Psoas muscle (tissue), 8 donors: ENCODE data around the gene ZFYVE16. TPM values are rescaled to one million over a fixed set of nuclear protein-coding genes. Genes with fewer than 3 reads are reported as not detected.
"Not testable (repeated sequence)": the region's sequence is repeated elsewhere in the genome, so short reads cannot be mapped to it uniquely, and the experiment has no call there.

Source experiments
- ATAC-seq, 4 donors: fragments of 200-7000 bp; cut with Tn5 transposase; one replicate each; pipeline ENCODE4 v1.9.1; 2020; ENCODE audit warnings: moderate library complexity in 3 of 4, mild to moderate bottlenecking in 2 of 4
- DNase-seq, 2 donors: peaks; one replicate each; pipeline ENCODE4 v3.0.0-alpha.2; 2020
- H3K27ac ChIP-seq: fragments of 200-600 bp; one replicate; pipeline ENCODE4 v1.8.0; 2022
- H3K27me3 ChIP-seq, 3 donors: fragments of 200-600 bp in 1 of 3; one replicate each; pipeline versions ENCODE4 v1.6.1 to v1.8.0; 2013 to 2022; ENCODE audit warnings: low read length in 2 of 3, mild to moderate bottlenecking in 2 of 3, moderate library complexity in 1 of 3; ENCODE audit not compliant: insufficient read depth in 3 of 3
- H3K36me3 ChIP-seq, 2 donors: fragments of 200-600 bp in 1 of 2; one replicate each; pipeline versions ENCODE4 v1.6.1 to v1.8.0; 2013 to 2022; ENCODE audit warnings: low read depth in 1 of 2, mild to moderate bottlenecking in 1 of 2, moderate library complexity in 1 of 2; ENCODE audit not compliant: insufficient read depth in 1 of 2
- H3K4me1 ChIP-seq: fragments of 200-600 bp; one replicate; pipeline ENCODE4 v1.8.0; 2022
- H3K4me3 ChIP-seq: fragments of 200-600 bp; one replicate; pipeline ENCODE4 v1.8.0; 2022; ENCODE audit warnings: mild to moderate bottlenecking
- H3K9me3 ChIP-seq: fragments of 200-600 bp; one replicate; pipeline ENCODE4 v1.8.0; 2022
- WGBS, 3 donors: extraction: QIAGEN DNeasy Blood & Tissue Kit; methylation state at CpG; one replicate each; pipeline versions ENCODE4 v1.1.6 to v1.1.7; 2013; 5-methylcytosine and 5-hydroxymethylcytosine counted together
- intact Hi-C, 2 donors: fragments of 100-400 bp; cut with DNase I; formaldehyde crosslinking; loops; one replicate each; pipeline versions ENCODE4 v1.11.0 to v1.14.2; 2022
- polyA plus RNA-seq, 3 donors: library from polyadenylated mRNA; stranded (reverse); fragments of 200-250 nt; gene quantifications; one replicate each; pipeline ENCODE4 v1.2.3, GENCODE V29; 2013
- total RNA-seq, 4 donors: library from RNA; stranded (reverse); fragmentation: NEBNext Ultra II Directional in 2 of 4; extraction: Animal tissue kit (Norgen Biotek cat#: 25700) in 2 of 4; gene quantifications; one replicate each; pipeline versions ENCODE4 v1.2.1 to v1.2.4, GENCODE V29; 2021 to 2023
- TF ChIP-seq, protein P1 (sequence below): fragments of 200-600 bp; IDR thresholded peaks from one replicate; pipeline ENCODE4 v1.8.0; 2022; ENCODE audit warnings: antibody characterized with exemption
- donor health status: healthy with polysubstance abuse.
- donor health status: DM: no; HTN: no; CAD: no; lungs with moderate emphysema.
- donor health status: Bipolar disorder and iron deficiency.
- donor health status: healthy.
- donor health status: DM: yes; HTN: yes; CAD: no.
- donor health status: DM: no; HTN: no; CAD: no.
- donor health status: DM: no; HTN: no; CAD: no.
- donor health status: DM: yes; HTN: yes; CAD: no.

Gene ZFYVE16
- total and polyA plus RNA-seq, 7 donors = 6.1 to 36.7 (median 21.8) TPM

DNA sequence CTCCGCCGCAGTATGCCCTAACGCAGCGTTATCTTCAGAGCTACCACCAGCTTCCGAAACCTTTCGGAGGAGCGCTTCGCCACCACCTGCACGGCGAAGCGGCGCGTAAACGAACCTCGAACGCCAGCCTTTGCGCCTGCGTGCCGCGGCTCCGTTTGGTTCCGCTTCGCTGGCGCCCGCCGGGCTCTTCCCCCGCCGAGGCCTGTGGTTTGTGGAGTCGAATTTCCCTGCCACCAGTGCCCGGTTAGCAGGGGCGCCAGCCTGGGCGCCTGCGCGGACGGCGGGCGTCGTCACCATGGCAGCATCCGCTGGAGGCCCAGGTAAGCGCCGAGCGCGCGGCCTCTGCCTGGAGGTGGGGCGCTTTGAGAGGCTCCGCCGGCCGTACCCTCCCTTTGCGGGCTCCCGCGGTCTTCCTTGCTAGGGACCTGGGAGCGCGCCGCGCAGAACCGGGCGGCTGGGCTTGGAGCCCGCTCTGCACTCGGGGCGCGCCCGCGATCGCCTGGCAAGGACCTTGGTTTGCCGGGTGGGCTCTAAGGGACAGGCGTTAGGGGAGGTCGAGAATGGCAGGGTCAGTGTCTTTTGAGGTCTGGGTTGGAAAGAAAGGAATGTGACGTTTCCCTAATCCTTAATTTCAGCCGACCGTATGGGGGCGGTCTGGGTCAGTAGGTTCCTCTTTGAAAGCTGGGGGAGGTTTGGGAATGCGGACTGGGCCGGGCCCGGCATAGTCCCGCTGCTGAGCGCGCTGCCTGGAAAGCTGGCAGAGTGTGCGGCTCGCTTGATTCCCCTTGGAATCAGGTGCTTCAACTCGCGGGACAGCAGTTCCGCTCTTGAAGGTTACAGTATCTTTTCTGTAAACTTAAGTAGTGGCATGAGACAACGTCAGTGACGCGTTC, 80.2 kb downstream of the ZFYVE16 start, which contains the start of gene FAM151B:
Gene FAM151B, plus strand, starts transcription at position 272 of the 893 bp plus-strand sequence. Its CDS starts 24 bp downstream, at position 296.
- no peaks in the 10 kb centered on the region for H3K36me3 ChIP-seq
- peak within 1 kb of the TSS; percentile 86 for H3K4me3 ChIP-seq
- no peaks in the 10 kb centered on the region for H3K27me3 ChIP-seq
- 0 to 1% (median 0%) methylated on average over 83 to 85 of the region's 85 CpGs for WGBS, 3 donors
- ATAC-seq = peak; percentile 97 to 98 (median 98)
- peak within 1 kb of the TSS; percentile 71 for H3K27ac ChIP-seq
- DNase-seq = peak; percentile 81 to 90
- intact Hi-C loops = loop anchor here (5.0 kb wide), 3 partner anchors 169 to 184 kb away; no protein-coding TSS in a partner anchor
- TF ChIP-seq, protein P1, sequence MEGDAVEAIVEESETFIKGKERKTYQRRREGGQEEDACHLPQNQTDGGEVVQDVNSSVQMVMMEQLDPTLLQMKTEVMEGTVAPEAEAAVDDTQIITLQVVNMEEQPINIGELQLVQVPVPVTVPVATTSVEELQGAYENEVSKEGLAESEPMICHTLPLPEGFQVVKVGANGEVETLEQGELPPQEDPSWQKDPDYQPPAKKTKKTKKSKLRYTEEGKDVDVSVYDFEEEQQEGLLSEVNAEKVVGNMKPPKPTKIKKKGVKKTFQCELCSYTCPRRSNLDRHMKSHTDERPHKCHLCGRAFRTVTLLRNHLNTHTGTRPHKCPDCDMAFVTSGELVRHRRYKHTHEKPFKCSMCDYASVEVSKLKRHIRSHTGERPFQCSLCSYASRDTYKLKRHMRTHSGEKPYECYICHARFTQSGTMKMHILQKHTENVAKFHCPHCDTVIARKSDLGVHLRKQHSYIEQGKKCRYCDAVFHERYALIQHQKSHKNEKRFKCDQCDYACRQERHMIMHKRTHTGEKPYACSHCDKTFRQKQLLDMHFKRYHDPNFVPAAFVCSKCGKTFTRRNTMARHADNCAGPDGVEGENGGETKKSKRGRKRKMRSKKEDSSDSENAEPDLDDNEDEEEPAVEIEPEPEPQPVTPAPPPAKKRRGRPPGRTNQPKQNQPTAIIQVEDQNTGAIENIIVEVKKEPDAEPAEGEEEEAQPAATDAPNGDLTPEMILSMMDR = peak; percentile 6
- peaks cover 7% of the 10 kb centered on the region for H3K4me1 ChIP-seq
- H3K9me3 ChIP-seq = peaks cover 10% of the 10 kb centered on the region

DNA sequence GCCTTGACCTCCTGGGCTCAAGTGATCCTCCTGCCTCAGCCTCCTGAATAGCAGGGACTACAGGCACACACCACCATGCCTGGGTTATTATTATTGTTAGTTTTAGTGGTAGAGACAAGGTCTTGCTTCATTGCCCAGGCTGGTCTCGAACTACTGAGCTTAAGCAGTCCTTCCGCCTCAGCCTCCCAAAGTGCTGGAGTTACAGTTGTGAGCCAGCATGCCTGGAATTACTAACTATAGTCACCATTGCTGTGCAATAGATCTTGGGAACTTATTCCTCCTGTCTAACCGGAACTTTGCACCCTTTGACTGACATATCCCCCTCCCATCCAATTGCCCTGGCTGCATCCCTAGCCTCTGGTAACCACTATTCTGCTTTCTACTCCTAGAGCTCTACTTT, 83.4 kb downstream of the ZFYVE16 start:
- intact Hi-C loops = no loop called here
- H3K4me1 ChIP-seq = peaks cover 7% of the 10 kb centered on the region
- ATAC-seq (no peak), DNase-seq (no peak)
- no peaks in the 10 kb centered on the region for H3K36me3 ChIP-seq
- no peak overlapping the region for H3K27ac ChIP-seq
- 90 to 95% (median 90%) methylated on average over 3 of the region's 3 CpGs for WGBS, 3 donors
- no peaks in the 10 kb centered on the region for H3K9me3 ChIP-seq
- TF ChIP-seq, protein P1 = no peak
- no peak overlapping the region for H3K4me3 ChIP-seq
- no peaks in the 10 kb centered on the region for H3K27me3 ChIP-seq

DNA sequence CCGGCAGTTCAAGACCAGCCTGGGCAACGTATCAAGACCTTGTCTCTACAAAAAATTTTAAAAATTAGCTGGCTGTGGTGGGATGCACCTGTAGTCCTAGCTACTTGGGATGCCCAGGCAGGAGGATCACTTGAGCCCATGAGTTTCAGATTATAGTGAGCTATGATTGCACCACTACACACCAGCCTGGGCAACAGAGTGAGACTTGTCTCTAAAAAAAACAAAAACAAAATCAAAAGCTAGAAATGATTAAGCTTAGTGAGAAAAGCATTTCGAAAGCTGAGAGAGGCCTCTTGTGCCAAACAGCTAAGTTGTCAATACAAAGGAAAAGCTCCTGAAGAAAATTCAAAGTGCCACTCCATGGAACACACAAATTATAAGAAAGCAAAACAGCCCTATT, 84.9 kb downstream of the ZFYVE16 start:
- TF ChIP-seq, protein P1 = no peak
- Histone ChIP-seq H3K4me3 (no peak overlapping the region), H3K27ac (no peak overlapping the region), H3K4me1 (no peaks in the 10 kb centered on the region), H3K27me3 (no peaks in the 10 kb centered on the region), H3K9me3 (no peaks in the 10 kb centered on the region), H3K36me3 (no peaks in the 10 kb centered on the region)
- intact Hi-C loops = no loop called here
- 90 to 92% (median 90%) methylated on average over 3 of the region's 3 CpGs for WGBS, 3 donors
- no peak for ATAC-seq
- DNase-seq = no peak

DNA sequence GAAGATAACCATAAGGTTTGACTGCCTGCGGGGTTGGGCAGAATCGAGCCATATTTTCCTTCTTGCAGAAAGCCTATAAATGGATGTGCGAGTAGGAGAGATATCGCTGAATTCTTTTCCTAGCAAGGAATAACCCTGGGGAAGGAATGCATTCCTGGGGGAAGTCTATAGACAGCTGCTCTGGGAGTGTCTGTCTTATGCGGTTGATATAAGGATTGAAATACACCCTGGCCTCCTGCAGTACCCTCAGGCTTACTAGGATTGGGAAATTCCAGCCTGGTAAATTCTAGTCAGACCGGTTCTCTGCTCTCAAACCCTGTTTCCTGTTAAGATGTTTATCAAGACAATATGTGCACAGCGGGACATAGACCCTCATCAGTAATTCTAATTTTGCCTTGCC, 85.6 kb downstream of the ZFYVE16 start:
- ATAC-seq, intact Hi-C loops, H3K4me1 ChIP-seq, H3K36me3 ChIP-seq, H3K27me3 ChIP-seq, H3K9me3 ChIP-seq, DNase-seq, H3K27ac ChIP-seq, H3K4me3 ChIP-seq: not testable (repeated sequence)
- 62 to 75% (median 71%) methylated on average over 7 of the region's 7 CpGs for WGBS, 3 donors

DNA sequence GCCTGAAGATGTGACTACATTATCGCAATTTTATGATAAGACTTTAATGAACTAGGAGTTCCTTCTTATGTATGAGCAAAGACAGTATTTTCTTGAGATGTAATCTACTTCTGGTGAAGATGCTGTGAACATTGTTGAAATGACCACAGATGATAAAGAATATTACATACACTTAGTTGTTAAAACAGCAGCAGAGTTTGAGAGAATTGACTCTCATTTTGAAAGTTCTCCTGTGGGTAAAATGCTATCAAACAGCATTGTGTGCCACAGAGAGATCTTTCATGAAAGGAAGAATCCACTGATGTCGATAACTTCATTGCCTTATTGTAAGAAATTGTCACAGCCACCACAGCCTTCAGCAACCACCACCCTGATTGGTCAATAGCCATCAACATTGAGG, 88.0 kb downstream of the ZFYVE16 start:
- no peak overlapping the region for H3K4me3 ChIP-seq
- intact Hi-C loops = no loop called here

More for the DNA sequence above, 88.0 kb downstream of the ZFYVE16 start:
- Histone ChIP-seq H3K36me3 (no peaks in the 10 kb centered on the region), H3K9me3 (no peaks in the 10 kb centered on the region), H3K27me3 (no peaks in the 10 kb centered on the region), H3K27ac (no peak overlapping the region), H3K4me1 (no peaks in the 10 kb centered on the region)
- no peak for ATAC-seq
- 95 to 100% (median 96%) methylated on average over 2 of the region's 2 CpGs for WGBS, 3 donors
- DNase-seq = no peak
- TF ChIP-seq, protein P1 = no peak
